IMR-90 (cell line): ENCODE results near the gene PRPF40B. TPM values are rescaled to one million over a fixed set of nuclear protein-coding genes. Genes with fewer than 3 reads are reported as not detected.

ENCODE experiments used
- ATAC-seq: fragments of 200-7000 bp; cut with Tn5 transposase; 2 replicates; pipeline ENCODE4 v1.9.1; 2020; ENCODE audit warnings: low read depth, mild to moderate bottlenecking, moderate library complexity
- BruUV-seq: library from RNA; stranded (reverse); fragments of 400-500 nt; replicated peaks from 2 replicates; lab custom pipeline; 2021; lab: Mats Ljungman, UMichigan
- CTCF ChIA-PET: fragments of 300-600 bp; formaldehyde crosslinking; extraction: SDS; loops from one replicate; lab custom pipeline; 2021; ENCODE audit warnings: antibody characterized with exemption; lab: Yijun Ruan, JAX
- POLR2A ChIA-PET: fragments of 300-600 bp; sonication (Branson Sonifier 250); formaldehyde crosslinking; loops from one replicate; lab custom pipeline; 2022; ENCODE audit warnings: antibody characterized with exemption; ENCODE audit not compliant: unreplicated experiment; lab: Charles Lee
- DNase-seq: peaks from one replicate; pipeline ENCODE4 v3.0.0; 2013
- H2AFZ ChIP-seq: replicated peaks from 2 replicates; pipeline ENCODE3; 2013; ENCODE audit warnings: low read length, mild to moderate bottlenecking; ENCODE audit not compliant: poor library complexity
- H2AK5ac ChIP-seq: 2 replicates; pipeline ENCODE4 v1.6.1; 2013; ENCODE audit warnings: low read depth, low read length, inconsistent platforms
- H2AK9ac ChIP-seq: replicated peaks from 2 replicates; pipeline ENCODE3; 2013; ENCODE audit warnings: mild to moderate bottlenecking, low read depth, low read length, moderate library complexity; ENCODE audit not compliant: poor library complexity
- H2BK120ac ChIP-seq: 2 replicates; pipeline ENCODE4 v1.6.1; 2013; ENCODE audit warnings: low read depth, low read length, inconsistent platforms
- H2BK15ac ChIP-seq: 3 replicates; pipeline ENCODE4 v1.6.1; 2013; ENCODE audit warnings: low read depth, low read length, inconsistent platforms
- H2BK20ac ChIP-seq: 2 replicates; pipeline ENCODE4 v1.6.1; 2013; ENCODE audit warnings: low read depth, mild to moderate bottlenecking, inconsistent platforms, low read length, moderate library complexity
- H2BK5ac ChIP-seq: 2 replicates; pipeline ENCODE4 v1.6.1; 2013; ENCODE audit warnings: mild to moderate bottlenecking, low read depth, low read length, inconsistent platforms; ENCODE audit not compliant: poor library complexity, severe bottlenecking
- H3K14ac ChIP-seq: replicated peaks from 2 replicates; pipeline ENCODE4 v1.6.1; 2013; ENCODE audit warnings: low read depth, low read length, inconsistent platforms
- H3K18ac ChIP-seq: 2 replicates; pipeline ENCODE4 v1.6.1; 2013; ENCODE audit warnings: low read depth, low read length, control low read depth
- H3K23ac ChIP-seq: 2 replicates; pipeline ENCODE4 v1.6.1; 2013; ENCODE audit warnings: low read depth, low read length, inconsistent platforms
- H3K27ac ChIP-seq: 2 replicates; pipeline ENCODE4 v1.5.1; 2013; ENCODE audit warnings: mild to moderate bottlenecking, control low read depth, low read length; ENCODE audit not compliant: insufficient read depth
- H3K27me3 ChIP-seq: 2 replicates; pipeline ENCODE4 v1.6.1; 2013; ENCODE audit warnings: low read length; ENCODE audit not compliant: control insufficient read depth, insufficient read depth
- H3K36me3 ChIP-seq: 2 replicates; pipeline ENCODE4 v1.6.1; 2013; ENCODE audit warnings: low read length, mixed read lengths; ENCODE audit not compliant: control insufficient read depth, insufficient read depth
- H3K4ac ChIP-seq: 2 replicates; pipeline ENCODE4 v1.6.1; 2013; ENCODE audit warnings: low read depth, low read length, inconsistent platforms
- H3K4me1 ChIP-seq: 2 replicates; pipeline ENCODE4 v1.6.1; 2013; ENCODE audit warnings: low read length, mixed read lengths; ENCODE audit not compliant: control insufficient read depth, insufficient read depth
- H3K4me2 ChIP-seq: 2 replicates; pipeline ENCODE4 v1.6.1; 2013; ENCODE audit warnings: low read depth, mild to moderate bottlenecking, control low read depth, low read length, moderate library complexity
- H3K4me3 ChIP-seq: 2 replicates; pipeline ENCODE4 v1.5.1; 2013; ENCODE audit warnings: low read depth, mild to moderate bottlenecking, control low read depth, low read length, moderate library complexity; ENCODE audit not compliant: insufficient read depth
- H3K56ac ChIP-seq: 2 replicates; pipeline ENCODE4 v1.6.1; 2013; ENCODE audit warnings: low read length, inconsistent platforms; ENCODE audit not compliant: insufficient read depth; ENCODE audit errors: extremely low read depth
- H3K79me1 ChIP-seq, 2 experiments: 2 replicates each; pipeline ENCODE4 v1.6.1; 2013; ENCODE audit warnings: low read length in 2 of 2, inconsistent platforms in 1 of 2, low read depth in 1 of 2
- H3K9ac ChIP-seq: 2 replicates; pipeline ENCODE4 v1.6.1; 2013; ENCODE audit warnings: low read depth, low read length, control low read depth
- H3K9me1 ChIP-seq: 2 replicates; pipeline ENCODE4 v1.6.1; 2013; ENCODE audit warnings: low read length, inconsistent platforms; ENCODE audit not compliant: insufficient read depth
- H3K9me3 ChIP-seq: 2 replicates; pipeline ENCODE4 v1.6.1; 2013; ENCODE audit warnings: low read length; ENCODE audit not compliant: control insufficient read depth, insufficient read depth
- H4K20me1 ChIP-seq: 2 replicates; pipeline ENCODE4 v1.6.1; 2013; ENCODE audit warnings: low read length, inconsistent platforms; ENCODE audit not compliant: insufficient read depth
- H4K5ac ChIP-seq: 2 replicates; pipeline ENCODE4 v1.6.1; 2013; ENCODE audit warnings: mild to moderate bottlenecking, low read depth, low read length, control low read depth
- H4K8ac ChIP-seq, 2 experiments: 2 replicates each; pipeline ENCODE4 v1.6.1; 2013; ENCODE audit warnings: low read depth in 2 of 2, low read length in 2 of 2, control low read depth in 1 of 2, inconsistent platforms in 1 of 2
- H4K91ac ChIP-seq: 2 replicates; pipeline ENCODE4 v1.6.1; 2013; ENCODE audit warnings: low read depth, low read length, inconsistent platforms; ENCODE audit not compliant: insufficient read depth
- BHLHE40 ChIP-seq: fragments of 150-350 bp; IDR thresholded peaks from 2 replicates; pipeline ENCODE4 v1.6.1; 2016; ENCODE audit warnings: mild to moderate bottlenecking, low read depth, low read length
- CEBPB ChIP-seq: IDR thresholded peaks from 2 replicates; pipeline ENCODE4 v1.6.1; 2012; ENCODE audit warnings: low read depth, low read length, improper control_type of control experiment
- CHD1 ChIP-seq: IDR thresholded peaks from 2 replicates; pipeline ENCODE4 v1.6.1; 2012; ENCODE audit warnings: low read depth, low read length, improper control_type of control experiment
- ELK1 ChIP-seq: fragments of 150-350 bp; IDR thresholded peaks from 2 replicates; pipeline ENCODE4 v1.6.1; 2016; ENCODE audit warnings: low read depth, mild to moderate bottlenecking, low read length, moderate library complexity, borderline replicate concordance
- FOS ChIP-seq: fragments of 150-350 bp; IDR thresholded peaks from 2 replicates; pipeline ENCODE4 v1.6.1; 2016; ENCODE audit warnings: low read depth, low read length
- MAFK ChIP-seq: IDR thresholded peaks from 2 replicates; pipeline ENCODE4 v1.6.1; 2012; ENCODE audit warnings: low read depth, low read length, improper control_type of control experiment
- MAZ ChIP-seq: IDR thresholded peaks from 2 replicates; pipeline ENCODE4 v1.6.1; 2012; ENCODE audit warnings: low read depth, mild to moderate bottlenecking, low read length, improper control_type of control experiment, moderate library complexity, borderline replicate concordance
- MXI1 ChIP-seq: IDR thresholded peaks from 2 replicates; pipeline ENCODE4 v1.6.1; 2012; ENCODE audit warnings: low read depth, mild to moderate bottlenecking, low read length, moderate library complexity, borderline replicate concordance
- NFE2L2 ChIP-seq: fragments of 150-350 bp; IDR thresholded peaks from 2 replicates; pipeline ENCODE4 v1.6.1; 2016; ENCODE audit warnings: low read depth, mild to moderate bottlenecking, low read length
- POLR2A ChIP-seq: IDR thresholded peaks from 2 replicates; pipeline ENCODE4 v1.6.1; 2012; ENCODE audit warnings: mild to moderate bottlenecking, low read depth, low read length
- RAD21 ChIP-seq: IDR thresholded peaks from 2 replicates; pipeline ENCODE4 v1.6.1; 2012; ENCODE audit warnings: low read length, improper control_type of control experiment
- RCOR1 ChIP-seq: IDR thresholded peaks from 2 replicates; pipeline ENCODE4 v1.6.1; 2012; ENCODE audit warnings: mild to moderate bottlenecking, low read length, improper control_type of control experiment; ENCODE audit not compliant: insufficient replicate concordance
- RFX5 ChIP-seq: IDR thresholded peaks from 2 replicates; pipeline ENCODE4 v1.8.0; 2012; ENCODE audit warnings: low read depth, mild to moderate bottlenecking, low read length, moderate library complexity
- SMC3 ChIP-seq: fragments of 150-350 bp; IDR thresholded peaks from 2 replicates; pipeline ENCODE4 v1.6.1; 2016; ENCODE audit warnings: low read depth, mild to moderate bottlenecking, antibody characterized with exemption, low read length, moderate library complexity
- USF2 ChIP-seq: fragments of 150-350 bp; IDR thresholded peaks from 2 replicates; pipeline ENCODE4 v1.6.1; 2017; ENCODE audit warnings: mild to moderate bottlenecking, antibody characterized with exemption, low read length, low read depth
- WGBS, 2 experiments: methylation state at CpG; one replicate each; pipeline versions ENCODE4 v1.1.5 to v1.1.7; 2013; ENCODE audit warnings: missing lambda C conversion rate in 2 of 2; ENCODE audit not compliant: insufficient read length in 1 of 2; ENCODE audit errors: extremely low coverage in 2 of 2; 5-methylcytosine and 5-hydroxymethylcytosine counted together
- dilution Hi-C: fragments of 300-500 bp; cut with HindIII; formaldehyde crosslinking; loops from one replicate; pipeline ENCODE4 v1.14.3; 2018; ENCODE audit warnings: low sequenced_read_pairs; ENCODE audit not compliant: unreplicated experiment
- in situ Hi-C: fragments of 300-500 bp; cut with MboI; formaldehyde crosslinking; loops from 3 replicates; pipeline ENCODE4 v1.14.3; 2019; ENCODE audit warnings: low sequenced_read_pairs, inconsistent platforms, mixed read lengths
- intact Hi-C: fragments of 100-400 bp; cut with micrococcal nuclease; formaldehyde crosslinking; loops from 2 replicates; pipeline ENCODE4 v1.10.0; 2022
- polyA plus RNA-seq, 3 experiments: library from polyadenylated mRNA; depleted of rRNA; stranded (reverse); fragments of >200 nt; gene quantifications; 2 replicates each; pipeline ENCODE4 v1.2.3, GENCODE V29; 2012; ENCODE audit warnings: low replicate concordance in 1 of 3
- total RNA-seq: library from RNA; depleted of rRNA; stranded (reverse); fragments of >200 nt; gene quantifications from 2 replicates; pipeline ENCODE4 v1.2.3, GENCODE V29; 2012
- TF ChIP-seq, protein P1 (sequence below): conservative IDR thresholded peaks from 2 replicates; pipeline ENCODE4 v1.5.1; 2012; ENCODE audit warnings: mild to moderate bottlenecking, low read depth, low read length, improper control_type of control experiment

PRPF40B gene
- total and polyA plus RNA-seq, 2 of the 4 experiments (the other 2 are of a cell fraction), result 5.0 to 11.8 TPM

- in situ Hi-C loops, result loop anchor here (5.0 kb wide), 1 partner anchor 63 kb away; the partner anchor contains the start of gene FMNL3
- no peak overlapping the region for H4K91ac ChIP-seq
- WGBS, 2 experiments, result no CpG with 5 or more reads among the region's 2 CpGs
- TF ChIP-seq, protein P1, sequence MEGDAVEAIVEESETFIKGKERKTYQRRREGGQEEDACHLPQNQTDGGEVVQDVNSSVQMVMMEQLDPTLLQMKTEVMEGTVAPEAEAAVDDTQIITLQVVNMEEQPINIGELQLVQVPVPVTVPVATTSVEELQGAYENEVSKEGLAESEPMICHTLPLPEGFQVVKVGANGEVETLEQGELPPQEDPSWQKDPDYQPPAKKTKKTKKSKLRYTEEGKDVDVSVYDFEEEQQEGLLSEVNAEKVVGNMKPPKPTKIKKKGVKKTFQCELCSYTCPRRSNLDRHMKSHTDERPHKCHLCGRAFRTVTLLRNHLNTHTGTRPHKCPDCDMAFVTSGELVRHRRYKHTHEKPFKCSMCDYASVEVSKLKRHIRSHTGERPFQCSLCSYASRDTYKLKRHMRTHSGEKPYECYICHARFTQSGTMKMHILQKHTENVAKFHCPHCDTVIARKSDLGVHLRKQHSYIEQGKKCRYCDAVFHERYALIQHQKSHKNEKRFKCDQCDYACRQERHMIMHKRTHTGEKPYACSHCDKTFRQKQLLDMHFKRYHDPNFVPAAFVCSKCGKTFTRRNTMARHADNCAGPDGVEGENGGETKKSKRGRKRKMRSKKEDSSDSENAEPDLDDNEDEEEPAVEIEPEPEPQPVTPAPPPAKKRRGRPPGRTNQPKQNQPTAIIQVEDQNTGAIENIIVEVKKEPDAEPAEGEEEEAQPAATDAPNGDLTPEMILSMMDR, result peak; percentile 99
- TF ChIP-seq CHD1, result no peak
- no peak for TF ChIP-seq RFX5
- TF ChIP-seq MAZ, result peak; percentile 51
- no peak for TF ChIP-seq USF2
- TF ChIP-seq MXI1, result peak; percentile 67; the same call in 1 of the 2 replicates
- TF ChIP-seq ELK1, result no peak
- no peak for TF ChIP-seq MAFK
- TF ChIP-seq POLR2A, result peak; percentile 25; the same call in 1 of the 2 replicates
- TF ChIP-seq FOS, result no peak
- TF ChIP-seq NFE2L2, result no peak
- TF ChIP-seq SMC3, result peak; percentile 100
- TF ChIP-seq CEBPB, result no peak
- no peak for TF ChIP-seq BHLHE40
- no peak for TF ChIP-seq RCOR1
- peak; percentile 100 for TF ChIP-seq RAD21
- H2BK120ac ChIP-seq, result no peak overlapping the region
- no peak overlapping the region for H3K14ac ChIP-seq
- no peak overlapping the region for H3K4me3 ChIP-seq
- no peaks in the 10 kb centered on the region for H3K4me1 ChIP-seq
- no peak overlapping the region for H2BK20ac ChIP-seq
- intact Hi-C loops, result loop anchor here (1.0 kb wide), 2 partner anchors 63 to 97 kb away; partner anchors contain the start of genes FMNL3 and TMBIM6
- H2AK5ac ChIP-seq, result peak overlapping the region; percentile 41; the same call in 1 of the 2 replicates
- H3K9me3 ChIP-seq, result no peaks in the 10 kb centered on the region
- no TSS peak for BruUV-seq
- H3K23ac ChIP-seq, result no peak overlapping the region
- peak; percentile 75 for DNase-seq
- dilution Hi-C loops, result no loop called here
- no peaks in the 10 kb centered on the region for H3K79me1 ChIP-seq
- H4K20me1 ChIP-seq, result 0 out of 2 replicates have a peak, but pooled peaks cover 4% of the 10 kb centered on the region
- no peak overlapping the region for H4K5ac ChIP-seq
- H3K9ac ChIP-seq, result no peak overlapping the region
- no peak overlapping the region for H3K4me2 ChIP-seq
- H3K36me3 ChIP-seq, result peaks cover 62% of the 10 kb centered on the region
- ChIA-PET CTCF (interaction anchor here (0.7 to 2.2 kb wide), 4 partner anchors 21 to 64 kb away, joined by 3 to 5 read pairs (median 5); partner anchors contain the start of gene PRPF40B), POLR2A (no interaction called here)
- H2AK9ac ChIP-seq, result peak overlapping the region; percentile 50
- no peak overlapping the region for H2BK5ac ChIP-seq
- peak; percentile 96 for ATAC-seq
- no peak overlapping the region for H4K8ac ChIP-seq
- no peak overlapping the region for H3K56ac ChIP-seq
- H3K4ac ChIP-seq, result 0 out of 2 replicates have a peak overlapping the region, but pooled peaks have one; percentile 34
- no peak overlapping the region for H3K27ac ChIP-seq
- H3K18ac ChIP-seq, result no peak overlapping the region
- no peak overlapping the region for H2BK15ac ChIP-seq
- peak overlapping the region; percentile 37 for H2AFZ ChIP-seq
- no peaks in the 10 kb centered on the region for H3K27me3 ChIP-seq
- H3K9me1 ChIP-seq, result no peaks in the 10 kb centered on the region
Measured at GRCh38 chr12:49644620-49644994, 21.2 kb downstream of the PRPF40B start.
